GM19351 (cell line): ENCODE results near the gene ARHGEF18.
"Not testable (repeated sequence)": the region's sequence is repeated elsewhere in the genome, so short reads cannot be mapped to it uniquely, and the experiment has no call there.

Experiments
- ATAC-seq: cut with Tn5 transposase; IDR thresholded peaks from one replicate; pipeline ENCODE4 v1.9.1; 2021; ENCODE audit warnings: mild to moderate bottlenecking, moderate library complexity; ENCODE audit not compliant: unreplicated experiment

The ARHGEF18 gene

GRCh38 chr19:7346997-7347396 lies 1.7 kb upstream of the ARHGEF18 start:
- ATAC-seq, result not testable (repeated sequence)

GRCh38 chr19:7349231-7349591 lies 474 bp downstream of the ARHGEF18 start:
- no peak for ATAC-seq

DNA sequence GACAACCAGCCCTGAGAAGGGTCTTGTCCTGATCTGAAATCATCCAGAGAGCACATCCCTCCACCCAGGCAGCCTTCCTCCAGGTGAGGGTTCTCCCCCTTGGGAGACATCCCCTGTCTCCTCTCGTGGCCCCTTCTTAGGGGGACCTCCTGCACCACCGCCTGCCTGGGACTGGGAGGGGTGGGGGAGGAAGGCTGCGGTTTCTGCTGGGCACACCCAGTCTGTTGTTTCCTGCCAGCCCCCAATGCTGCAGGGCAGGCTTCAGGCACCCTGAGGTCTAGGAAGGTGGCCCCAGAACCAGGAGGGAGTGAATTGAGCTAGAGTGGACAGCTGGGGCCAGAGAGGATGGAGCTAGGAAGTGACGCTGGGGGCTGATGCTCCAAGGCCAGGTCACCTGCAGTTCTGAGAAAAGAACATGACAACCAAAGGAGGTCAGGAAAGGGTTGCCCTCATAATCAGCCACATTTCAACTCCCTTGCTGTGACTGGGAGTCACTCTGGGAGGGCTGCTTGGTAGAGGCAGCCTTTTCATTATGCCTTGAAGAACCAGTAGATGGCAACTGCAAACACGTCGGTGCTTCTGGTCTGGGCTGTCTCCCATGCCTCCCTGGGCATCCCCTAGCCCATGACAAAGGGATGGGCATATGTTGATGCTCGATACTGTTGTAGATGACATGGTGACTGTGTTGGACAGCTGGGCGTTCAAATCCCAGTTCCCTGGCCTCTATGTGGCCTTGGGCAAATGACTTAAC lies 1.4 kb downstream of the ARHGEF18 start:
- ATAC-seq, result no peak

DNA sequence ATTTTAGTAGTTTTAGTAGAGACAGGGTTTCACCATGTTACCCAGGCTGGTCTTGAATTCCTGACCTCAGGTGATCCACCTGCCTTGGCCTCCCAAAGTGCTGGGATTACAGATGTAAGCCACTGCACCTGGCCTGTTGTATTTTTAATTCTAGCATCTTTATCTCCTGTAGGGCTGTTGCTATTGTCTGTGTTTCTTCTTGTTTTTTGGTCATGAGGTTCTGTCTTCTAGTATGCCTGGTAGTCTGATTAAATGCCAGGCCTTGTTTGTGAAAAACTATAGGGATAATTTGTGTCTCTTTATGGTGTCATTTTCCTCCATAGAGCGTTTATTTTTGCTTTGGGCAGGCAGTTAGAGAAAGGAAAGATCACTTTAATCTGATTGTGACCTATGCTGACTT lies 3.1 kb downstream of the ARHGEF18 start:
- no peak for ATAC-seq

DNA sequence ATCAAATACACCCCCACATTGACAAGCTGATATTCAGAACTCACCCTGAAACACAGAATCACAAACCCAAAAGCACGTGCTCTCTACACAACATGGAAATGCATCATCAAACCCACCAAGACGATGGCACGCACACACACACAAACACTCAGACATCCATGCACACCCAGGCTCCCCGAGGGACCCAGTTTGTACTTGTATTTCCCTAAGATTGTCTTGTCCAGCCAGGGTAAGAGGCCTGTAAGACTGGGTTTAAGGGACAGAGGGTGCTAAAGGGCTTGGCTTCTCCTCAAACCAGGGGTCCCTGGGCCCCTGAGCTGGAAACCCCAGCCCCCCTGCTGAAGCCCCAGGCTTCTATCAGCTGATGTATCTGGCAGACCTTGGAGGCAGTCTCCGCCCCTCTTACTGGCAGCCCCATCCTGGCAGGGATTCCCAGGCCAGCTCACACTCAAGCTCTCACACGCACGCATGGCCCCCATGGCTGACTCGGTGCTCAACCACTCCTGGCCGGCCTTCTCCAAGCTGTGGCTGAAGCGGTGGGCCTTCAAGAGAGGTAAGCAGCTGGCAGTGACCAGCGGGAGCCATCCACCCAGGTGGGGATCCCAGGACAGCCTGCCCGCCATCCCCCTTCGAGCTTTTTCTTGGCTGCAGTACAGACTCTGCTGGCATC lies 6.5 kb downstream of the ARHGEF18 start:
- no peak for ATAC-seq

DNA sequence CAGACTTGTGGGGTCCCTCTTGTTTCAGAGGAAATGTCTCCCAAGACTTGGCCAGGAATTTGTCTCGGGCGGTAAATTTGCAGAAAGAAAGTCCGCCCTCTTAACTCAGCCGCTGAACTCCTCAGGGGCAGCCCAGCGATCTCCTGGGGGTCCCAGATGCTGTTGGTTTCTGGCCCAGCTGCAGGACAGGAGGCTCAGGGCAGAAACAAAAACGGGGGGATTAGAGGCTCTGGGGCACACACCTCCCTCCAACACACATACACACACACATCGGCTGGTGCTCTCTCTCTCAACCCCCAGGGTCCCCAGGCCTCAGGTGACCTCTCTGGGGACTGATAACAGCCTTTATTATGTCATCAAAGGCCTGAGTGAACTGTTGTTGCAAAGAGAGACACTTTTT lies 7.1 kb downstream of the ARHGEF18 start:
- no peak for ATAC-seq

DNA sequence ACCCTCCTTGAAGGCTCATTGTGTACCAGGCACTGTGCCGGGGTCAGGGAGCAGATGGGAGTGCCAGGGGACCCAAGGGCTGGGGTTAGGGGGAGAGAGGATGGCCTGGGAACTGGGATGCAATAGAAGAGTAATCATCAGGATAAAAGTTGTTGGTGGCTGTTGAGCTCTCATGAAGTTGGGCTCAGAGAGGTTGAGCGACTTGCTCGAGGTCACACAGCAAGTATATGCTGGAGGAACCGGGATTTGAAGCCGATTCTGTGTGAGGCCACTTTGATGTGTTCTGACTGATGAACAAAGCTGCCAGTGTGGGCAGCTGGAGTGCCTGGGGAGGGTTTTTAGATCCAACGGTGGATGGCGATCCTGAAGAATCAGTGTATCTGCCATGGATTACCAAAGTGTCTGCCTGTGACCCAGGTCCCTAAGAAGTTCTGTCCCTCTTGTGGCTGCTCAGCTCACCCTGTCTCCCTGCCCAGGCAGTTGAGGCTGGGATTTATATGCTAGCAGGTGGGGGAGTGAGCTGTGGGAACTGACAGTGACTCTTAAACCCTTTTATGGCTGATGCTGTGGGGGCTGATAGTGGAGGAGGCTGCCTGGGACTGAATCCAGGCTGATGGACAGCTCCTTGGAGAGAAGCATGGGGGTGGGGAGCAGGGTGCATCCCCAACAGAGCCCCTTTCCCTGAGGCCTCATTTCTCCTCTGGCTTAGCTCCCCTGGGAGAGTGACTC lies 8.3 kb downstream of the ARHGEF18 start:
- ATAC-seq, result no peak

DNA sequence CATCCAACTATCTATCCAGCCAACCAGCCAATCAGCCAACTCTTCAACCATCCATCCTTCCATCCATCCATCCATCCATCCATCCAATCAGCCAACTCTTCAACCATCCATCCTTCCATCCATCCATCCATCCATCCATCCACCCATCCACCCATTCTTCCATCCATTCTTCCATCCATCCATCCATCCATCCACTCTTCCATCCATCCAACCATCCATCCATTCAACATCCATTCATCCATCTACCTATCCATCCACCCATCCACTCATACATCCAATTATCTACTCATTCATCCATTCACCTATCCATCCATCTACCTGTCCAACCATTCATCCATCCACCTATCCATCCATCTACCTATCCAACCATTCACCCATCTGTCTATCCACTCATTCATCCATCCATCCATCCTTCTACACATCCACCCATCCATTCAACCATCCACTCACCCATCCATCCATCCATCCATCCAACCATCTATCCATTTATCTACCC lies 9.4 kb downstream of the ARHGEF18 start:
- no peak for ATAC-seq

DNA sequence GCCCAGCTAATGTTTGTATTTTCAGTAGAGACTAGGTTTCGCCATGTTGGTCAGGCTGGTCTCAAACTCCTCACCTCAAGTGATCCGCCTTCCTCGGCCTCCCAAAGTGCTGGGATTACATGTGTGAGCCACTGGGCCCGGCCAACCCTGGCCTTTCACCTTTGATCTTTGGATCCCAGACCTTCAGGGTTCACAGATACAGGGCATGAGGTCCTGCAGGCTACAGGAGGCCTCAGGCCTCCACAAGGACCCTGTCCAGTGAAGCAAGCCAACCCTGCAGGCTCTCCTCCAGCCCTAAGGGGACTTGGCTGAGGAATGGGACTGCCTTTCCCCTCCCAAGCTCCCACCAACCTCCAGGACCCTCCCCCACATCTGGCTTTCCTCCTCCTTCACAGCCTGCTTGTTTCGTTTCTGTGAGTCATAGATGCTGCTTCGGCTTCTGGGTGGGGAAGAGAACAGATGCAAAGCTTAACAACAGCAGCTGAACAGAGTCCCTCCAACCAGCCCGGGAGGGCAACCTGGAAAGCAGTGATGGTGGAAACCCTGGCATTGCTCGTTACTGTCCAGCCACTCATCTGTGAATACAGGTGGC lies 11.8 kb downstream of the ARHGEF18 start:
- ATAC-seq, result no peak

DNA sequence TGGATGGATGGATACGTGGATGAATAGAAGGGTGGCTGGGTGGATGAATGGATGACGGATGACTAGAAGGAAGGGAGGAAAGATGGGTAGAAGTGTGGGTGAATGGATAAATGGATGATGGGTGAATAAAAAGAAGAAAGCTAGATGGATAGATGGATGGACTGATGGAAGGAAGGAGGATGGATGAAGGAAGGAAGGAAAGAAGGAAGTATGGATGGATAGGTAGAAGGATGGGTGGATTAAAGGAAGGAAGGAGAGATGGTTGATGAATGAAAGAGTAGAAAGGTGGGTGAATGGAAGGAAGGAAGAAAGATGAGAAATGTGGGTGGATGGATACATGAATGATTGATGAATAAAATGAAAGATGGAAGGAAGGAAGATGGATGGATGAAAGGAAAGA lies 14.5 kb downstream of the ARHGEF18 start:
- no peak for ATAC-seq

- ATAC-seq, result no peak
Measured at GRCh38 chr19:7366701-7367420, 18.1 kb downstream of the ARHGEF18 start.

GRCh38 chr19:7368456-7368855 lies 19.7 kb downstream of the ARHGEF18 start:
- no peak for ATAC-seq

- ATAC-seq, result not testable (repeated sequence)
Measured at GRCh38 chr19:7368866-7369265, 20.1 kb downstream of the ARHGEF18 start.

GRCh38 chr19:7370546-7370945 lies 21.8 kb downstream of the ARHGEF18 start:
- no peak for ATAC-seq

GRCh38 chr19:7371001-7371400 lies 22.3 kb downstream of the ARHGEF18 start:
- no peak for ATAC-seq

- no peak for ATAC-seq
Measured at GRCh38 chr19:7372810-7373209, 24.1 kb downstream of the ARHGEF18 start.

- no peak for ATAC-seq
Measured at GRCh38 chr19:7373862-7374261, 25.1 kb downstream of the ARHGEF18 start.

- no peak for ATAC-seq
Measured at GRCh38 chr19:7376151-7376852, 27.6 kb downstream of the ARHGEF18 start.

DNA sequence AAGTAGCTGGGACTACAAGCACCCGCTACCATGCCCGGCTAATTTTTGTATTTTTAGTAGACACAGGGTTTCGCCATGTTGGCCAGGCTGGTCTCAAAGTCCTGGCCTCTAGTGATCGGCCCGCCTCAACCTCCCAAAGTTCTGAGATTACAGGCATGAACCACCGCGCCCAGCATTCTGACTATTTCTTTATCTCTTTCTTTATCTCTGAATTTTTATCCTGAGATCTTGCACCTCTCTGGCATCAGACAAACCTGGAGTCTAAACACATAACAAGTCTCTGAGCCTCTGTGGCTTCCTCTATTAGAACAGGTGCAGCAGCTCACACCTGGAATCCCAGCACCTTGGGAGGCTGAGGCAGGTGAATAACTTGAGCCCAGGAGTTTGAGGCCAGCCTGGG lies 28.5 kb downstream of the ARHGEF18 start:
- no peak for ATAC-seq

- no peak for ATAC-seq
Measured at GRCh38 chr19:7381073-7381390, 32.3 kb downstream of the ARHGEF18 start.
